Endometrial microvascular endothelial cells (primary cell): ENCODE data around the gene GOLGA8J. TPM values are rescaled to one million over a fixed set of nuclear protein-coding genes. Genes with fewer than 3 reads are reported as not detected.
"Not testable (repeated sequence)": the region's sequence is repeated elsewhere in the genome, so short reads cannot be mapped to it uniquely, and the experiment has no call there.

ENCODE experiments used
- in situ Hi-C: cut with HindIII; loops from 2 replicates; pipeline ENCODE4 v1.10.0; 2017; ENCODE audit warnings: low sequenced_read_pairs, low pct_unique_long_range_greater_than_20kb; ENCODE audit errors: inconsistent ontology term
- total RNA-seq: library from RNA; depleted of rRNA; stranded (reverse); fragments of >200 nt; gene quantifications from one replicate; pipeline ENCODE4 v1.2.3, GENCODE V29; 2015; ENCODE audit errors: inconsistent ontology term

The GOLGA8J gene
- total RNA-seq, 1 donor from 2014 or later, result not detected

DNA sequence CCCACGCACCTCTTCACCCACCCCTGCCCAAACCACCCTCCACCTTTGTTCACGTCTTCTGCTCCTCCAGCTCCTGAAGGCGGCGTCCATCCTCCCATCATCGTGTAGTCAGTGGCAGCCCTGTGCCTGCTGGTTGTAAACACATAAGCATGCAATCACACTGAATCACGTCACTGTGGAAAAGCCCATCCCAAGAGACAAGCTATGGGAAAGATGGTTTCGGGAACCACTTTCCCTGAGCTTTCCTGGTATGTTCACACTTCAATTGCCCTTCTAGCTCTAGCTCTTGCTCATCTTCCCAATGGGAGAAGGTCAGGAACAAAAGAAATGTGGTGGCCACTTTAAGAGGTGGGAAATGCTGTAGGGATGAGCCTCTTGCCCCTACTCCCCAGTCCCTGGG lies 14.4 kb upstream of the GOLGA8J start:
- in situ Hi-C loops, result no loop called here

DNA sequence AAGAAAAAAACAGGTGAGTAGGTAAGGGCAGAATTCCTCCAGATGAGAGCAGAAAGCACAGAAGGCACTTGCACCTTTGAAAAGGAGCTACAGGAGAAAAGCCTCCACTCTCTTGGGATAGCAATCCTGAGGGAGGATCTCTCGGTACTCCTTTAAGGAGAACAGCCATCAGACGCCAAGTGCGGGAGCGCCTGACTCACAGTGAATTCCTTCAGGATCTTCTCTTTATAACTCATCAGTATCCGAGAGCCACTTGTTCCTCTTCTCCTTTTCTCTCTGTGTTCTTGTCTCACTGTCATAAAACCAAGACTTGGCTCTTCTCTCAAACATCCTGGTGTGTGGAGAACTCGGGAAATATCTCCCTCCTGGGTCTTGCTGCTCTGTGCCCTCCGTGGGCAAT lies 10.1 kb upstream of the GOLGA8J start:
- in situ Hi-C loops, result no loop called here

DNA sequence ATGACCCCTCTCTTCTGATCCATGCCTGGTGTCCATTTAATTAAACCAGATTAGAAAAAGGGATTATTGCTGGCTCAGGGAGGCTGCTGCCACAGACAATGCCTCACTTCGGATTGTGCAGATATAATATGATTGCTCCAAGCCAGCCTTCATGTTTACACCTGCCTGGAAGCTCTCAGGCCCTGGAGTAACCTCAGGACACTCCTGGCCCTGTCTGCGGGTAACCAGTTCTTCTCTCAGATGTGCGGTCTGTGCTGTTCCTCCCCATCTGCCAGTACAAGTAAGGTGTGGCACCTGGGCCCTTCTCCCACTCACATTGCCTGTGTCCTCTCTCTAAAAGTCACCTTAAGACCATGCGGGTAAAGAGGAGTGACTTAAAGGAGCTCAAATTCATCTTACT lies 8.8 kb upstream of the GOLGA8J start:
- in situ Hi-C loops, result no loop called here

DNA sequence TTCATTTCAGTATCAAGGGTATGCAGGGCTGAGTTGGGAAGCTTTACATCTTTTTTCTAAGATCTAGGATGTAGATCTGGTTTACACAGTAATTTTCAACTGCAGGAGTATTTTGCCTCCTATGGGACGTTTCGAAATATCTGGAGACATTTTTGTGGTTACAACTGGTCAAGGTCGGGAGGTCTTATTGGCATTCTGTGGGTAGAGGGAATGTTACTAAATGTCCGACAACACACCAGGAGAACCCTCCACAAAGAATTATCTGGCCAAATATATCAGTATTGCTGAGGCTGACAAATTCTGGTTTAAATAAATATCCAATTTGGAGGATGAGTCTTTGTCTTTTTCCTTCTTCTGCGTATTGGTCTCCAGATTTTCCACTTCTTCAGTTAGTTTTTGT lies 1.9 kb upstream of the GOLGA8J start:
- in situ Hi-C loops, result not testable (repeated sequence)

DNA sequence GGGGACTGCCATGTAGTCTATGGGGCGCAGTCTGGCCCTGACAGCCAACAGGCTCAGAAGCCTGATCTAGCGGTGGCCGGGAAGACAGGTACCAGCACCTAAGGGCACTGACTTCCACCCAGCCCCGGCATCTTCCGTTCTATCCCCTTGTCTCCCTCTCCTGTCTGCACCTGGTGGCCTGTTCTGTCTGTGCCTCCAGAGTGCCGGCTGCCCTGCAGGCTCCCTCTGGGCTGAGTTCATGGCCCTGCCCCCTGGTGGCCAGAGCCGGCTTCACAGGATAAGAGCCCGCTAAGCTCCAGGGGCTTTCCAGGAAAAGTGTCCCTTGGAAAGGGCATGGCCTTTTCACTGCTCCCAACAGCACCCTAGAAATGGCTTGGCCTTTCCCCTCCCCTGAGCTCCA lies 15.1 kb downstream of the GOLGA8J start:
- in situ Hi-C loops, result not testable (repeated sequence)

DNA sequence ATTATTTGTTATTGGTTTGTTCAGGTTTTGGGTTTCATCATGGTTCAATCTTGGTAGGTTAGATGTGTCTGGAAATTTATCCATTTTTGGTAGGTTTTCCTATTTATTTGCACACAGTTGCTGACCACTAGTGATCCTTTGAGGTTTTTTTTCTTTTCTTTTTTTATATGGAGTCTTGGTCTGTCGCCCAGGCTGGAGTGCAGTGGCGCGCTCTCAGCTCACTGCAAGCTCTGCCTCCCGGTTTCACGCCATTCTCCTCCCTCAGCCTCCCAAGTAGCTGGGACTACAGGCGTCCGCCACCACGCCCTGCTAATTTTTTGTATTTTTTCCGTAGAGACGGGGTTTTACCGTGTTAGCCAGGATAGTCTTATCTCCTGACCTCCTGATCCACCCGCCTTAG lies 20.1 kb downstream of the GOLGA8J start:
- in situ Hi-C loops, result not testable (repeated sequence)

DNA sequence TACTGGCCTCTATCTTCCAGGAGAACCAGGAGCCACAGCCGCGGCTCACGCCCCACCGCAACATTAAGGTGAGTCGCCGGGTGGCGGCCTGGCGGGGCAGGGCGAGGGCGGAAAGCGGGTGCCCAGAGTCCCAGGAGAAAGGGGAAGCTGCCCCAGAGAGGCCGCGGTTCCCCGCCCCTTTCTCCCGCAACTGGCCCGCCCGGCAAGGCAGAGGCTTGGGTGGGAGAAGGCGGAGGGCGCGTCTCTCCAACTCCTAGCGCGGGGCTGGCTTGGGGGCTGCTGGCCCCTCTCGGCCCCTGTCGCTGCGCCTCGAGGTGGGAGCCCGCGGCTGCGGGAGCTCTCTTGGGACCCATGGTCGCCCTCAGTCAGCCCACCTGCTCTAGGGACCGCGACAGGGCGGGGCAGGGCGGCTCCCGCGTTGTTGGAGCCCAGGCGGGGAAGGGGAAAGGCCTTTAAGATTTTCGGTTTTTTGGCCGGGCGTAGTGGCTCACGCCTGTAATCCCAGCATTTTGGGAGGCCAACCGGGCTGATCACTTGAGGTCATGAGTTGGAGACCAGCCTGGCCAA lies 21.3 kb downstream of the GOLGA8J start:
- in situ Hi-C loops, result not testable (repeated sequence)

DNA sequence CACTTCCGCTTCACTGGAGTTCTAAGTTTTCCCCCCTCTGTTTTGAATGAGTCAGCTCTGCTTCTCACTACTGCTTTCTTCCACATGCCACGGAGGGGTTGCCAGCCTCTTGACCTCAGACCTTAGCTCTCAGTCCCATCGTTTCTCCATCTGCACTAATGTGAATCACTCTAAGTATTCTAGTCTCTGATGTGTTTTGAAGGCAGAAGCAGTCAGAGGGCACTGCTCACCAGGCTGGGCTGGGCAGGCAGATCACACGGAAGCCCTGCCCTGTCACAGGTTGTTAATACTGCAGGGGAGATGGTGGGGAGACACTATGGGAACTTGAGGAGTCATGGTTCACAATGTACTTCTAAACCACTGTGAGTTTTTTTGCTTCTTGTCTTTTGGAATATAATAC lies 27.8 kb downstream of the GOLGA8J start:
- in situ Hi-C loops, result not testable (repeated sequence)

DNA sequence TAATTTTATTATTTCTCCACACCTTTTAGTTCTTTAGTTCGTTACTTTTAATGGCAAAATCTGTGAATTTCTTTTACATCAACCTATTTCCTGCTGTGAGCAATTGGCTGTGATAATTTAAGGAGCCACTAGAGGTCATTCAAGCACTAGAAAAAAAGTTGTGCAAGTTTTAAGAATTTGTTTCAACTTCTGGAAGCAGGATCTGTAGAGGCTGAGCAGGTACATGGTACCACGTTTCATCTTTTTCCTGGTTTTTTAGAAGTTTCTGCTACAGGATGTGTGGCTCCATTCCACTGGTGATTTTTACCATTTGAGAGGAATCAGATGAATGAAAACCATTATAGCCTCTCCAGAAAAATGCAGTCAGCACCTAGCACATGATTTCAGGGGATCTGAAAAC lies 47.3 kb downstream of the GOLGA8J start:
- in situ Hi-C loops, result not testable (repeated sequence)

DNA sequence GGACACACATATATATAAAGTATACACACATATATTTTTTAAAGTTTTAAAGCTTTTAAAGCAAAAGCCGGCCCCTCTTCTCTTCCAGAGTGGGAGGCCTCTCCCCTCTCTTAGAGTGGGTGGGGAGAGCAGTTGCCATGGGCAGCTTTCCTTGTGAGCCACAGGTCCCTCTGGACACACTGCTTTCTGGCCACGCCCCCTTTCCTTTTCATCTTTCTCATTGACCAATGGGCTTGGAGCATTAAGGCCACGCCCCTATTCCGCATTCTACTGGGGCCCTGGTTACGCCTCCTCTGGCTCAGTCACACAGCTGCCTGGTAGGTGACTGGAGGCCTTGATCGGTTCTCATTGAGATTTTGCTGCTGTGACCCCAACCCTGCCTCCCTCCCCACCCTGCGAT lies 52.0 kb downstream of the GOLGA8J start, which contains the start of gene GOLGA8T:
TSS of gene GOLGA8T (plus strand) at position 301 of the 400 bp plus-strand sequence. CDS start at position 399, 98 bp downstream.
- in situ Hi-C loops, result not testable (repeated sequence)

Other genes with a start within 250 kb of the GOLGA8J start
- not detected for gene GOLGA8T, start 52.1 kb downstream of the GOLGA8J start, total RNA-seq